Vagina (tissue), 2 donors: Measurements from ENCODE around the gene AP1AR. TPM values are rescaled to one million over a fixed set of nuclear protein-coding genes. Genes with fewer than 3 reads are reported as not detected.
"Not testable (repeated sequence)": the region's sequence is repeated elsewhere in the genome, so short reads cannot be mapped to it uniquely, and the experiment has no call there.

ENCODE experiments used
- DNase-seq, 2 donors: peaks; one replicate each; pipeline ENCODE4 v3.0.0-alpha.2; 2017; ENCODE audit errors: extremely low spot score in 2 of 2
- H3K27ac ChIP-seq: fragments of 200-600 bp; sonication (generic); one replicate; pipeline ENCODE4 v1.5.1; 2019
- H3K27me3 ChIP-seq: fragments of 200-600 bp; sonication (generic); one replicate; pipeline ENCODE4 v1.5.1; 2019
- H3K36me3 ChIP-seq, 2 donors: fragments of 200-600 bp; sonication (generic); one replicate each; pipeline ENCODE4 v1.5.1; 2017 to 2019
- H3K4me1 ChIP-seq: fragments of 200-600 bp; sonication (generic); one replicate; pipeline ENCODE4 v1.5.1; 2019
- H3K4me3 ChIP-seq, 2 donors: fragments of 200-600 bp; sonication (generic); 1 replicate in 1 of 2; 2 replicates in 1 of 2; pipeline ENCODE4 v1.5.1; 2016 to 2019
- H3K9me3 ChIP-seq: fragments of 200-600 bp; sonication (generic); one replicate; pipeline ENCODE4 v1.5.1; 2019
- CTCF ChIP-seq, 3 experiments: fragments of 450-650 bp in 2 of 3; fragments of 200-600 bp in 1 of 3; sonication (generic) in 1 of 3; IDR thresholded peaks; one replicate each; pipeline ENCODE4 v1.5.1; 2017 to 2019; ENCODE audit warnings: antibody characterized with exemption in 3 of 3, mild to moderate bottlenecking in 2 of 3, moderate library complexity in 2 of 3
- POLR2A ChIP-seq, 2 donors: fragments of 450-650 bp; IDR thresholded peaks; one replicate each; pipeline ENCODE4 v1.6.1; 2017; ENCODE audit warnings: antibody characterized with exemption in 2 of 2, mild to moderate bottlenecking in 2 of 2, moderate library complexity in 2 of 2
- POLR2AphosphoS5 ChIP-seq, 2 donors: sonication (generic); formaldehyde crosslinking; IDR thresholded peaks; one replicate each; pipeline ENCODE4 v1.9.0; 2017; ENCODE audit warnings: antibody characterized with exemption in 2 of 2, mild to moderate bottlenecking in 2 of 2, low read depth in 1 of 2; ENCODE audit not compliant: insufficient read depth in 1 of 2
- intact Hi-C: fragments of 100-400 bp; cut with DNase I; formaldehyde crosslinking; loops from one replicate; pipeline ENCODE4 v1.15.1; 2023
- total RNA-seq: library from RNA; depleted of rRNA; stranded (reverse); fragments of >200 nt; gene quantifications from one replicate; pipeline ENCODE4 v1.2.3, GENCODE V29; 2016

AP1AR gene
- total RNA-seq, 1 donor from 2014 or later, result 28.2 TPM

- H3K36me3 ChIP-seq, result no peaks in the 10 kb centered on the region
- DNase-seq, result no peak
- H3K9me3 ChIP-seq, result no peaks in the 10 kb centered on the region
- H3K4me1 ChIP-seq, result no peaks in the 10 kb centered on the region
- no peak overlapping the region for H3K27ac ChIP-seq
- H3K27me3 ChIP-seq, result no peaks in the 10 kb centered on the region
- no peak for TF ChIP-seq POLR2AphosphoS5 (IDR thresholded peaks at IDR 0.05; ENCODE audit: insufficient read depth in 1 of 2, low read depth in 1 of 2)
- no peak for TF ChIP-seq POLR2A (IDR thresholded peaks at IDR 0.05)
- TF ChIP-seq CTCF (IDR thresholded peaks at IDR 0.05), result no peak
- intact Hi-C loops, result no loop called here
- H3K4me3 ChIP-seq, result no peak overlapping the region
These were observed 32.5 kb upstream of the AP1AR start for GRCh38 chr4:112199041-112199440.

GRCh38 chr4:112201915-112202505 is 29.6 kb upstream of the AP1AR start:
- intact Hi-C loops, result no loop called here
- Histone ChIP-seq H3K4me1 (no peaks in the 10 kb centered on the region), H3K27ac (no peak overlapping the region), H3K4me3 (no peak overlapping the region), H3K27me3 (no peaks in the 10 kb centered on the region), H3K9me3 (no peaks in the 10 kb centered on the region), H3K36me3 (no peaks in the 10 kb centered on the region)
- DNase-seq, result no peak
- TF ChIP-seq POLR2A (IDR thresholded peaks at IDR 0.05) (no peak), CTCF (IDR thresholded peaks at IDR 0.05) (no peak), POLR2AphosphoS5 (IDR thresholded peaks at IDR 0.05; ENCODE audit: insufficient read depth in 1 of 2, low read depth in 1 of 2) (no peak)

- H3K27ac ChIP-seq, result no peak overlapping the region
- H3K4me3 ChIP-seq, result no peak overlapping the region
- intact Hi-C loops, result no loop called here
- no peaks in the 10 kb centered on the region for H3K36me3 ChIP-seq
- DNase-seq, result no peak
- no peaks in the 10 kb centered on the region for H3K9me3 ChIP-seq
- H3K27me3 ChIP-seq, result no peaks in the 10 kb centered on the region
- TF ChIP-seq POLR2AphosphoS5 (IDR thresholded peaks at IDR 0.05; ENCODE audit: insufficient read depth in 1 of 2, low read depth in 1 of 2), result no peak
- TF ChIP-seq CTCF (IDR thresholded peaks at IDR 0.05), result no peak
- TF ChIP-seq POLR2A (IDR thresholded peaks at IDR 0.05), result no peak
- H3K4me1 ChIP-seq, result no peaks in the 10 kb centered on the region
These were observed 28.0 kb upstream of the AP1AR start for GRCh38 chr4:112203593-112203992.

- TF ChIP-seq POLR2A (IDR thresholded peaks at IDR 0.05), result no peak
- no peak for TF ChIP-seq POLR2AphosphoS5 (IDR thresholded peaks at IDR 0.05; ENCODE audit: insufficient read depth in 1 of 2, low read depth in 1 of 2)
- no peak for TF ChIP-seq CTCF (IDR thresholded peaks at IDR 0.05)
- intact Hi-C loops, result no loop called here
- no peaks in the 10 kb centered on the region for H3K36me3 ChIP-seq
- H3K27me3 ChIP-seq, result no peaks in the 10 kb centered on the region
- H3K4me3 ChIP-seq, result no peak overlapping the region
- no peak for DNase-seq
- H3K9me3 ChIP-seq, result no peaks in the 10 kb centered on the region
- no peak overlapping the region for H3K27ac ChIP-seq
- H3K4me1 ChIP-seq, result no peaks in the 10 kb centered on the region
These were observed 25.2 kb upstream of the AP1AR start for GRCh38 chr4:112206431-112206830.

- intact Hi-C loops, DNase-seq: not testable (repeated sequence)
These were observed 23.2 kb upstream of the AP1AR start for GRCh38 chr4:112208137-112209095.

More at GRCh38 chr4:112208137-112209095, 23.2 kb upstream of the AP1AR start:
- H3K9me3 ChIP-seq, H3K4me1 ChIP-seq, H3K36me3 ChIP-seq, H3K4me3 ChIP-seq, H3K27me3 ChIP-seq, H3K27ac ChIP-seq: not testable (repeated sequence)
